ENCODE data around the gene C12orf75. TPM values are rescaled to one million over a fixed set of nuclear protein-coding genes. Genes with fewer than 3 reads are reported as not detected.
"Not testable (repeated sequence)": the region's sequence is repeated elsewhere in the genome, so short reads cannot be mapped to it uniquely, and the experiment has no call there.

Gene C12orf75
- total RNA-seq, 2 donors from 2014 or later: 115 to 119 TPM

DNA sequence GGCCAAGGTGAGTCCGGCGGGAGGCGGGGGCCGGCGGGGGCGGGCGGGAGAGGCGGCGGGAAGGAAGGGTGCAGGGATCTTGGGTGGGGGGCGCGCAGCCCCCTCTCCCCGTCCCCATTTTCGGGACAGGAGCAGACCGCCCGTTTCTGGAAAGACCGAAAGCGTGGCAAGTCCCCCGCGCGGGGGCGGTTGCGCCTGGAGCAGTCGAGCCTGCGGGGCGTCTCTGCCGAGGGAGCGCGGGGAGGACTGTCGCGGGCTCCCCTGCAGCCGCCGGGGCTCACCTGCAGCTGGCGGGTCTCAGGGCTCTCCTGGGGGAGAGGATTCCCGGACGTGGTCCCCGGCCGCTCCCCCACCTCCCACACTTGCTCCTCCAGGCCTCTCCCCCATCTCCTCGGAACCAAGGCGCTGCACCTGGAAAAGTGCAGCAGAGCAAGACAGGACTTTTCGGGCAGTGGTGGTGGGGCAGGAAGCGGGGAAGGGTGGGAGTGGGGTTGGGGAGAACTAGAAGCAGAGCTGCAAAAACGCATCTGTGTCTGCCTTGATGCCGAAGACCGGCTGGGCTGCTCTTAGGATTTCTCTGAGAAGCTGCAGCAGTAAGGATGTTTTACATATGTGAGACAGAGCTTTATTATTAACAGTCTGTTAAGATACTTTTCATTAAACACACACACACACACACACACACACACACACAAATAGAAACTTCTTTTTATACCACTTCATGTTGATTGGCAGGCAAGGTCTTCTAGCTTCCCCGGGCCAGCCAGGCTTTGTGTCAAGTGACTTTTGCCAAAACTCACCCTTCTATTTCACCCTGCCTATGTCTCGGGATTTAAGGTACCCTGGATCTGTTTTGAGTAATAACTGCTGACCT is 677 bp downstream of the C12orf75 start:
- ATAC-seq: peak; percentile 53
- peak; percentile 30 to 65 for DNase-seq
- intact Hi-C loops (cut with DNase I, micrococcal nuclease): no loop called here

DNA sequence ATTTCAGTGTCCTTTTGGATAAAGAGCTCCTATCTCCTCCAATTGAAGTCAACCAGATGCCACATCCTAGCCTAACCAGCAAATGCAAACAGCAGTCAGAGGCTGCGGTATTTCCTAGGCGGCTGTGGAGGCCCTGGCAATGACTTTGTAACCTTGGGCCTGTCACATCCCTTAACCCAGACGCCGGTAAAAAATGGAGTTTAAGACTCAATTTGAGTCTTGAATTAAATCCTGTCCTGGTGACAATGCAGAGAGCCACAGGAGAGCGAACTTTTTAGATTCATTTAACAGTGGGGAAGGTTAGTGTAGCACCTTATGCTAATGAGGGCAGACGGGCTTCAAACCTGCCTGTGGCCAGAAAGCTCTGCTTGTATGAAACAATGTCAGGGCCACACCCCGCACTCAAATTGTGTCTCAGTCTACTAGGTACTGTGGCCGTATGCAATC is 1.3 kb downstream of the C12orf75 start:
- ATAC-seq (peak; percentile 60), DNase-seq (peak; percentile 53 to 60)
- intact Hi-C loops (cut with DNase I, micrococcal nuclease): no loop called here

DNA sequence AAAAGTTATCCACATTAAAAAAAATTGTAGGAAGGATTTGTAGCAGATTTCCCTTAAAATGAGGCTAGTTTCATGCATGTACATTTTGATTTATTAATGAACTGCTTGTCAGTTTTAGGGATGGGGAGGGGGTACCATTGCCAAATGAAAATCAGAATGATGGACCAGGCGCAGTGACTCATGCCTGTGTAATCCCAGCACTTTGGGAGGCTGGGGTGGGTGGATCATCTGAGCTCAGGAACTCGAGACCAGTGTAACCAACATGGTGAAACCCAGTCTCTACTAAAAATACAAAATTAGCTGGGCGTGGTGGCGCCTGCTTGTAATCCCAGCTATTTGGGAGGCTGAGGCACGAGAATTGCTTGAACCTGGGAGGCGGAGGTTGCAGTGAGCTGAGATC is 1.8 kb downstream of the C12orf75 start:
- intact Hi-C loops (cut with DNase I, micrococcal nuclease); DNase-seq; ATAC-seq: not testable (repeated sequence)

DNA sequence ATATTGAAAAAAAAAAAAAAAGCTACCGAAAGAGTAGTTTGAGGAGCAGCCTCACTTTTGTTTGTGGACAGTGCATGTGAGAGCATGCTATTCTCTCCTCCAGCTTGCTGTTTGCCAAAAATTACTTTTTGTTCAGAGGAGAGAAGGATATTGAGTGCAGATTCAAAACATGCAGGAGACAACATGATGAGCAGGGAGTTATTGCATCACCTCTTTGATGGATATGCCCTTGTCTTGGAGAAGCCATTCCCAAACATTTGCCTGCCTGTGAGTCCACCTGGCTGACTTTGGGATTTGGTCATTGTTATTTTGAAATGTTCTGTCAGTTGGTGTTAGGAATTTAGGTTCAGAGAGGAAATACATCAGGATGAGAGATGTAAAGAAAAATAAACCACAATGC is 2.4 kb downstream of the C12orf75 start:
- DNase-seq (no peak), ATAC-seq (no peak)
- intact Hi-C loops (cut with DNase I, micrococcal nuclease): no loop called here

DNA sequence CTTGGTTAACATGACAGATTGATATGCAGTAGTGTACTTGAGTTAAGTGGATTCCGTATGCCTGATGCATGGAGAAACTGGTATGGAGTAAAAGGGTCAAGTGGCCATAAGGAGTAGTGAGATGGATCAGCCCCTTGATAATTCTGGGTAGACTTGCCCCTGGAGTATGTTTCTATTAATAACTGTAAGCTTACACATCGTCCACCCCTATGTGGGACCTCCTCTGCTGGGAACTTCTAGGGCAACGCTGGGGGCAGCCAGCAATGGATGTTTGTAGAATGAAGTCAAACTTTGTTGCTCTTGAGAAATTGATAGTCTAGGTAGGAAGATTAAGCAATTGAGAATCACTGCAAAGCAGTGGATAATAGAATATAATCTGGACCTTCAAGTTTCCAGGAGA is 3.5 kb downstream of the C12orf75 start:
- intact Hi-C loops (cut with DNase I, micrococcal nuclease): no loop called here
- ATAC-seq (no peak), DNase-seq (no peak)

DNA sequence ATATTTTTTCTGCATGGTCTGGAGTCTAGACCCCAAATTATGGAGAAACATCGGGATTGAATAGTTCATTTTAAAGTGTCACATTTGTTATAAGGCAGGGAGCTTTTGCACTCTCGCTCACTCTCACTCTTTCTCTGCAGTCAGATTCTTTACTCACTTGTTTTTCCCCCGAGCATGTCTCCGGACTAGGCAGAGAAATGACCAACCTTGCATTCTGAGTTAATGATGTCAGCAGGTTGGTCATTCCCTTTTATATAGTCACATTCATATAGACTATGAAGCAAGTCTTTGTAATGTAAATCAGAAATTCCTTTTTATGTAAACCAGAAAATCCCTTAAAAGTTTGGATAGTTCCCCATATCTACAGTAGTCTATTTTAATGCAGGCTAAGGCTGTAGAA is 4.1 kb downstream of the C12orf75 start:
- ATAC-seq (no peak), DNase-seq (no peak)
- intact Hi-C loops (cut with DNase I, micrococcal nuclease): no loop called here

DNA sequence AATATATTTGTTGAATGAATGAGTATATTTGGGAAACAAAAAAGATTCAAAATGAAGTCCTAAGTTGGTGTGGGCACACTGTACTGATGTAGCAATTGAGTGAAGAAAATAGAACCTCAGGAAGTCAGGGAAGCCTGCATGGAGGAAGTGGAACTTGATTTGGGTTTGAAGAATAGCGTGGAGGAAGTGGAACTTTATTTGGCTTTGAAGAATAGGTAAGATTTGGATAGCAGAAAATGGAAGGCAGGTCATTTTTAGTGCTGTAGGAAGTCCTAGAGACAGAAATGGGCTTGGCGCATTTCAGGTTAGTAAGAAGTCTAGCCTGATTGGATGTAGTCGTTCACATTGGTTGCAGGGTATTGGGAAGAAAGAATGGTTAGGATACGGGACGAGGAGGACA is 5.4 kb downstream of the C12orf75 start:
- ATAC-seq (no peak), DNase-seq (no peak)
- intact Hi-C loops (cut with DNase I, micrococcal nuclease): no loop called here

DNA sequence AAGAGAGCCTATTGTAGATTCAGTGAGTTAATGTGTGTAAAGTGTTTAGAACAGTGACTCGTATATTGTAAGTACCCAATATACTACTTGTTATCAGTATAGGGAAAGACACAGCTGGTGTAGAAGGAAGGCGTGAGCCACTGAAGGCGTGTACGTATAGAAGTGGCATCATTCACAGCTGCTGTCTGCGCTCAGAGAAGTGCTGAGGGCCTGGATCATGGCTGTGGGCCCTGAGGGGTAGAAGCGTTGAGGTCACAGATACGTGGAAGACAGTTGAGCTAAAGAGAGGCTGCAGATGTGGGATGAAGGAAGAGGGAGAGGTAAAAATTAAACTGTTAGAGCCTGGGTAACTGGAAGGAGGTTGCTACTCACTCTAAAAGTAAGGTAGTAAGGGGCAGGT is 5.9 kb downstream of the C12orf75 start:
- intact Hi-C loops (cut with DNase I, micrococcal nuclease): no loop called here
- peak; percentile 41 for ATAC-seq
- DNase-seq: no peak

DNA sequence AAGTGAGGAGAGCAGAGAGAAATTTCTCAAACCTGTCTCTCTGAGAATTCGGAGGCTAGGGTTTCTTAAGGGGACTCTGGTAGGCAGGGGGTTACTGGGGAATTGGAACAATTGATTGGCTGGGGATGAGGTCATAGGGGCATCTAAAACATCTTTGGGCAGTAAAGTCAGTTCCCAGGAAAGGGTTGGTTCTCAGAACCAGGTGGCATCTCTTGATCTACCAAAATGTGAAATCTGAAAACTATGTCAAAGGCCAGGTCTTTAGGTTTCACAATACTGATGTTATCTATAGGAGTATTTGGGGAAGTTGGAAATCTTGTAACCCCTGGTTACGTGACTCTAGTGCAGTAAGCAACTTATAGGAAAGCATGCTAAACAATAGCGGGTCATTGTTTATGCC is 6.9 kb downstream of the C12orf75 start:
- intact Hi-C loops (cut with DNase I, micrococcal nuclease): no loop called here
- DNase-seq: no peak
- ATAC-seq: no peak

DNA sequence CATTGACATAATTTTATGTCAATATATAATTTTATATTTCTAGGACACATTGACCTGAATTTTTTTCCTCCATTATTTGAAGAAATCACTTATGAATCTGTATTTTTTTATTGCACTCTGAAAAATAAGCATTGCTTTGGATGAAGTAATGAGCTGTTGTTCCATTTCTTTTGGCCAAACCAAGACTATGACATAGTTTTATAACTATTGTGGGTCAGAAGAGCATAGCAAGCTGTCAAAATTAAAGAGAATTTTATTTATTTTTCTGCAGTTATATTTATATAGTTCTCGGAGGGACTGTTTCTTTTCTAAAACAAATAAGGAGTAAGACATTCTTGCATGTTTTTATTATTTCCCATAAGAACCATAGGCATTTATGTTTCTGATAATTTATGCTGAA is 8.5 kb downstream of the C12orf75 start:
- no peak for ATAC-seq
- intact Hi-C loops (cut with DNase I, micrococcal nuclease): no loop called here
- DNase-seq: no peak

DNA sequence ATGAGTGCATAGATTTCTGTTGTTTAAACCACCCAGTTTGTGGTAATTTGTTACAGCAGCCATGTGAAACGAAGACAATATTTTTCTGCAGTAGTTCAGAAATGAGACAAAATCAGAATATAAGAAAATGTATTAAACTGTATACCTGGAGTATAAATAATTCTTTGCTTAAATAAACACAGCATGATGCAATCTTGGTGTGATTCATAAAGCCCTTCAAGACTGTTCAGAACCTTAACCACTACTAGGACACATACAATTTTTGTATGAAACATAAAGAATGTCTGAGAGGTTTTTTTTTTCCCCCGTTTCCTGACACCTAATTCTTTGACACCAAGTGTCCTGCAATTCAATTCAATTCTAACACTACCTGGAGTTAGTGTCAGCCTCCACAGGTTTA is 10.5 kb downstream of the C12orf75 start:
- intact Hi-C loops (cut with DNase I, micrococcal nuclease): no loop called here

DNA sequence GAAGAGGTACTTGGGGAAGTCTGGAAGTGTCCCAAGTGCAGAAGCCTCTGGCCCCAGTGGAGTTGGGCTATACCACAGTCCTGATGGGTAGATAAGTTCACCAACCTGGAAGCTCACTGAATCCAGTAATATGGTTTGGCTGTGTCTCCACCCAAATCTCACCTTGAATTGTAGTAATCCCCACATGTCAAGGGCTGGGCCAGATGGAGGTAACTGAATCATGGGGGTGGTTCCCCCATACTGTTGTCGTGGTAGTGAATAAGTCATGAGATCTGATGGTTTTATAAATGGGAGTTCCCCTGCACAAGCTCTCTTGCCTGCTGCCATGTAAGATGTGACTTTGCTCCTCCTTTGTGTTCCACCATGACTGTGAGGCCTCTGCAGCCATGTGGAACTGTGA is 11.1 kb downstream of the C12orf75 start:
- intact Hi-C loops (cut with DNase I, micrococcal nuclease); ATAC-seq; DNase-seq: not testable (repeated sequence)

More for the DNA sequence above, 10.5 kb downstream of the C12orf75 start:
- DNase-seq: no peak
- ATAC-seq: no peak

DNA sequence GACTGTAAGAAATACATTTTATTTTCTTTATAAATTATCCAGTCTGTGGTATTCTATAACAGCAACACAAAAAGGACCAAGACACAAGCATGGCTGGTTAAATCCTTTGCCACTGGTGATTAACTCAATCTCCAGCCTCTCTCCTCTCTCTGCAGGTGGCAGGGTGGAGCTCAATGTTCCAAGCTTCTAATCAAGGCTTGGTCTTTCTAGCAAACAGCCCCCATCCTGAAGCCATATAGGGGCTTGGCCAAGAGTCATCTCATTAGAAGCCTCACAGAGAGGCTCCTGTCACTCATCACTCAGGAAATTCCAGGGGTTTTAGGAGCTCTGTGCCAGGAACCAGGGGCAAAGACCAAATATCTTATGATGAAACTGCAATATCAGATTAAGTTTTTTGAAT is 12.0 kb downstream of the C12orf75 start:
- intact Hi-C loops (cut with DNase I, micrococcal nuclease): no loop called here
- ATAC-seq (no peak), DNase-seq (no peak)

DNA sequence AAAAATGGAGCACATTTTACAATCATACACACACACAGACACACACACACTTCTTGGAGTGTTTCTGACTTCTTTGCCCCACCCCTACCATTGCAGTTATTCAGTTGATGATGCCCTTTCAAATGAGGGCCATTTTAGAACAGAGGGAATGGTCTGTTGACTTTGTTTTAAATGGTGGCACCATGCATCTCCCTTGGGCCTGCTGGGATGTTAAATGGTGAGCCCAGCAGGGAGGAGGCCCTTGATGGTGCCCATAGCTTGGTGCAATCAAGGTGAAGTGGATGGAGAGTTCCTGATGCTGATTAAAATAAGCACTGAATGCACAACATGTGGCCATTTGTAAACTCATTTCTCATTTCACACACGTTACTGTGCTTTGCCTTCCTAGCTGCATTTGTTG is 13.3 kb downstream of the C12orf75 start:
- intact Hi-C loops (cut with DNase I, micrococcal nuclease): no loop called here
- DNase-seq (no peak), ATAC-seq (no peak)

DNA sequence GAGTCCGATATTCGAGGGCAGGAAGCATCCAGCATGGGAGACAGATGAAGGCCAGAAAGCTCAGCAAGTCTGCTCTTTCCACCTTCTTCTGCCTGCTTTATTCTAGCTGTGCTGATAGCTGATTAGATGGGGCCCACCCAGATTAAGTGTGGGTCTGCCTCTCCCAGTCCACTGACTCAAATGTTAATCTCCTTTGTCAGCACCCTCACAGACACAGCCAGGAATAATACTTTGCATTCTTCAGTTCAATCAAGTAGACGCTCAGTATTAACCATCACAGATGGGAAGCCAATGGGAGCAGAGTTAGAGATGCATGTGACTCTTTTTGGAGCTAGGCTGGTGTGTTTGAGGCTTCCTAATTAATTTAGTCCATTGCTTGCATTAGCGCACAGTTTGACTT is 17.0 kb downstream of the C12orf75 start:
- ATAC-seq: no peak
- DNase-seq: no peak
- intact Hi-C loops (cut with DNase I, micrococcal nuclease): no loop called here

DNA sequence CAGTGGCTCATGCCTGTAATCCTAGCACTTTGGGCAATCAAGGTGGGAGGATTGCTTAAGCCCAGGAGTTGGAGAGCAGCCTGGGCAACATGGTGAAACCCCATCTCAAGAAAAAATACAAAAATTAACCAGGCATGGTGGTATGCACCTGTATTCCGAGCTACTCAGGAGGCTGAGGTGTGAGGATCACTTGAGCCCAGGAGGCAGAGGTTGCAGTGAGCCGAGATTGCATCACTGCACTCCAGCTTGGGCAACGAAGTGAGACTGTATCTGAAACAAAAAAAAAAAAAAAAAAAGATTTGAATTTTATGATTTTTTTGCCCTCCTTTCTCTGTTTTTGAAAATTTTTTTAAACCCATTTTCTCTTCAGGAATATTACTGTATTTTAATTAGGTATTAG is 17.7 kb downstream of the C12orf75 start:
- intact Hi-C loops (cut with DNase I, micrococcal nuclease): no loop called here
- no peak for DNase-seq
- no peak for ATAC-seq

DNA sequence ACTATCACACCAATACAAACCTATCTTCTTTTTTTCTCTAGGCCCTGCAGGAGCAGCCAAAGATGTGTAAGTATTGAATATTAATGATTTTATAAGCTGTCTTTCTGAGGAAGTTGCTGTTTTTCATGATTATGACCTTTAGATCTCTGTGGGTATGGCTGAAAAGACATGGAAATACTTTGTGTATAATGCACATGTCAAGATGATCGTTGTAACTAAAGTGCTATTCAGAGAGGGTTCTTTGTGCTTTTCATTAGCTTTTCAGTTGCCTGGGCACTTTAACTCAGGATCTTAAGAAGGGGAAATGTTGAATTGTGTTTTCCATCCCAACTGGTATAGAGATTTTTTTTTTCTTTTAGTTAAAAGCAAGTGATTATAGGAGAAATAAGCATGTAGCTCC is 18.1 kb downstream of the C12orf75 start:
- ATAC-seq: no peak
- intact Hi-C loops (cut with DNase I, micrococcal nuclease): no loop called here

DNA sequence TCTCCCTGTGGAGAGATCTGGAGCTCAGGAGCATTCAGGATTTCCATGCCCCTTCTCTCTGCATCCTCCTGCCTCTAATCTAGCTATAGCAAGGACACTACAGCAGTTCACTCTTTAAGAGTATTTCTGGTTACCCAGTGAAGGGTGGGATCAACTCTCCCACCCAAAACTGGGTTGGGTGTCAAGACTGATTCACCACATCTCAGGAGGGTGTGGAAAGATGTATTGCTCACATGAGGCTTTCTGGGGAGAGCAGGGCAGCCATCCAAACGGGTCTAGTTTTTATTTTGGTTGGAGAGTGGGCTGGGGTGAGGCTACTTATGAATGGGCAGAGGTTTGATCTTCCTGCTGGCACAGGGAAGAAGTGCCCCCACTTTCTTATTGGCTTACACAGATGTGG is 18.6 kb downstream of the C12orf75 start:
- intact Hi-C loops (cut with DNase I, micrococcal nuclease): no loop called here
- DNase-seq: no peak
- no peak for ATAC-seq

More for the DNA sequence above, 18.1 kb downstream of the C12orf75 start:
- no peak for DNase-seq

DNA sequence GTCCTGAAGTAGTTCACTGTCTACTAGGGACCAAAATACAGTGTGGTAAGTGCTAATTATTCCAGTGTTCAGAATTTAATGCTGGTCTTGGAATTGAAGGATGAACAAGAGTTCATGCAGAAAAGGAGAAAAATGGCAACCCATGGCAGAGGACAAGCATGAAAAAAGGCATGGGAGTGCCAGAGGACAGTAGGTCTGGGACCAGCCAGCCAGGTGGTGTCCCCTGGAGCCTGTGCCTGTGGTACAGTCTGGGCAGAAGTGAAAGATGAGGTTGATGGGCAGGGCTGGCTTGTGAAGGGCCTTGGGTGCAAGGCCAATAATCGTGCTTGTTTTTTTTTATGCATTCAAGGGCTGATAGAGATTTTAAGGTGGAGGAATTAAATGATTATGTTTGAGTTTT is 21.0 kb downstream of the C12orf75 start:
- DNase-seq (no peak), ATAC-seq (no peak)
- intact Hi-C loops (cut with DNase I, micrococcal nuclease): no loop called here

DNA sequence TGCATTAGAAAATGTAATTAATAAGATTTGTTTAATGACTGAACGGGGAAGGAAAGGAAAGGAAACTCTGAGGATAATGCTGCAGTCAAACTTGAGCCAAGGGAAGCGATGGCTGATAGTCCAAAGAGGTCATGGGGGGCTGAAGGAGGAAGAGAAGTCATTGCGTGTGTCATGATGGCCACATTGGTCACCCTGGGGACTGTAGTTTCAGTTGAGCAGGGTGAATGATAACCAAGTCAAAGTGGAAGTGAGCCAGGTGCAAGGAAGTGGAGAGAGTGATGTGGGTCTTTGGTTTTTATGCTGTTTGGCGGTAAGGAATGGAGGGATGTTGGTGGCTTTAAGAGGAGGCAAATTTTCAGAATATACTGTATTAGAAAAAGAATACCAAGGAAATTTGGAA is 21.6 kb downstream of the C12orf75 start:
- ATAC-seq (no peak), DNase-seq (no peak)
- intact Hi-C loops (cut with DNase I, micrococcal nuclease): no loop called here
